Type B pancreatic cell (in vitro differentiated cells): ENCODE data around the gene CBY3. TPM values are rescaled to one million over a fixed set of nuclear protein-coding genes. Genes with fewer than 3 reads are reported as not detected.
A peak's percentile ranks its signal among the peaks of the same experiment; 100 is the strongest.
"Not testable (repeated sequence)": the region's sequence is repeated elsewhere in the genome, so short reads cannot be mapped to it uniquely, and the experiment has no call there.

ENCODE experiments used
- DNase-seq: peaks from one replicate; pipeline ENCODE4 v3.0.0; 2021; ENCODE audit warnings: mixed read lengths; ENCODE audit not compliant: unreplicated experiment; ENCODE audit errors: extremely low spot score
- H3K27ac Mint-ChIP-seq: 2 replicates; pipeline ENCODE4 v1.8.0; 2021; ENCODE audit warnings: mild to moderate bottlenecking, mixed read lengths
- H3K27me3 Mint-ChIP-seq: 2 replicates; pipeline ENCODE4 v1.8.0; 2021; ENCODE audit warnings: mixed read lengths
- H3K36me3 Mint-ChIP-seq: 2 replicates; pipeline ENCODE4 v1.8.0; 2021; ENCODE audit warnings: mixed read lengths
- H3K4me1 Mint-ChIP-seq: one replicate; pipeline ENCODE4 v1.8.0; 2021; ENCODE audit warnings: mixed read lengths; ENCODE audit not compliant: unreplicated experiment
- H3K4me3 Mint-ChIP-seq: 2 replicates; pipeline ENCODE4 v1.8.0; 2021; ENCODE audit warnings: mild to moderate bottlenecking, mixed read lengths
- H3K9me3 Mint-ChIP-seq: 2 replicates; pipeline ENCODE4 v1.8.0; 2021; ENCODE audit warnings: mixed read lengths
- total RNA-seq: library from RNA; stranded (reverse); gene quantifications from 2 replicates; pipeline ENCODE4 v1.2.1, GENCODE V29; 2021; ENCODE audit warnings: low replicate concordance
- TF ChIP-seq, protein P1 (sequence below): fragments of 200-600 bp; sonication (generic); conservative IDR thresholded peaks from 2 replicates; pipeline ENCODE4 v1.5.0; 2021; ENCODE audit warnings: antibody characterized with exemption, mild to moderate bottlenecking

Gene CBY3
- total RNA-seq, 1 donor from 2014 or later = not detected

DNA sequence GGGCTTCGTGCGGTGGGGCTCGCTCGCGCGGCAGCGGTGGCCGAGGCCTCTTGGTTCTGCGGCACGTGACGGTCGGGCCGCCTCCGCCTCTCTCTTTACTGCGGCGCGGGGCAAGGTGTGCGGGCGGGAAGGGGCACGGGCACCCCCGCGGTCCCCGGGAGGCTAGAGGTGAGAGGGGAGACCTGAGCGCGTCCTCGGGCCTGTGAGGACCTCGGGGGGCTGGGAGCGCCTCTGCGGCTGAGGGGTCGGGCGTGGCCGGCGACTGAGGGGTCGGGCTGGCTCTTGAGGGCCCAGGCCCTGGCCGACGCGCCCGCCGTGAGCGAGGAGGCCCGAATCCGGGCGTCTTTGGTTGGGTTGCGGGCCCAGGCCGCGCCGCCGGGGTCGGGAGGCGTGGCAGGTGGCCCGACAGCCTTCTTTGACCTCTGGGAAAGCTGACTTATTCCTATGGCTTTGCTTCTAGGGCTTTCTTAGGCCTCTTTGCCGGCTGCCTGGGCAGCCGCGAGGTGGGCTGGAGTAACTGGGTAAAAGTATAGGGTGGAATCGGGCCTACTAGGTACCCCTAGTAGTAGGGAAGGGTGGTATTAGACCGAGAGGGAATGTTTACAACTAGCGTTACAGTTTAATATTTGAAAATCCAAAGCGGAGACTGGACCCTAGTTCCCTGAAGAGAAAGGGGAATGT, 18.2 kb upstream of the CBY3 start, which contains the start of gene CANX:
TSS of gene CANX (plus strand) at position 33 of the 681 bp plus-strand sequence. CDS start 6,715 bp downstream, outside the sequence.
- DNase-seq = no peak
- H3K4me3 Mint-ChIP-seq = peak within 1 kb of the TSS; percentile 99
- peaks cover 21% of the 10 kb centered on the region for H3K36me3 Mint-ChIP-seq
- peak within 1 kb of the TSS; percentile 97 for H3K27ac Mint-ChIP-seq
- no peaks in the 10 kb centered on the region for H3K27me3 Mint-ChIP-seq
- TF ChIP-seq, protein P1, sequence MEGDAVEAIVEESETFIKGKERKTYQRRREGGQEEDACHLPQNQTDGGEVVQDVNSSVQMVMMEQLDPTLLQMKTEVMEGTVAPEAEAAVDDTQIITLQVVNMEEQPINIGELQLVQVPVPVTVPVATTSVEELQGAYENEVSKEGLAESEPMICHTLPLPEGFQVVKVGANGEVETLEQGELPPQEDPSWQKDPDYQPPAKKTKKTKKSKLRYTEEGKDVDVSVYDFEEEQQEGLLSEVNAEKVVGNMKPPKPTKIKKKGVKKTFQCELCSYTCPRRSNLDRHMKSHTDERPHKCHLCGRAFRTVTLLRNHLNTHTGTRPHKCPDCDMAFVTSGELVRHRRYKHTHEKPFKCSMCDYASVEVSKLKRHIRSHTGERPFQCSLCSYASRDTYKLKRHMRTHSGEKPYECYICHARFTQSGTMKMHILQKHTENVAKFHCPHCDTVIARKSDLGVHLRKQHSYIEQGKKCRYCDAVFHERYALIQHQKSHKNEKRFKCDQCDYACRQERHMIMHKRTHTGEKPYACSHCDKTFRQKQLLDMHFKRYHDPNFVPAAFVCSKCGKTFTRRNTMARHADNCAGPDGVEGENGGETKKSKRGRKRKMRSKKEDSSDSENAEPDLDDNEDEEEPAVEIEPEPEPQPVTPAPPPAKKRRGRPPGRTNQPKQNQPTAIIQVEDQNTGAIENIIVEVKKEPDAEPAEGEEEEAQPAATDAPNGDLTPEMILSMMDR = no peak
- H3K4me1 Mint-ChIP-seq = peaks cover 31% of the 10 kb centered on the region
- no peaks in the 10 kb centered on the region for H3K9me3 Mint-ChIP-seq

DNA sequence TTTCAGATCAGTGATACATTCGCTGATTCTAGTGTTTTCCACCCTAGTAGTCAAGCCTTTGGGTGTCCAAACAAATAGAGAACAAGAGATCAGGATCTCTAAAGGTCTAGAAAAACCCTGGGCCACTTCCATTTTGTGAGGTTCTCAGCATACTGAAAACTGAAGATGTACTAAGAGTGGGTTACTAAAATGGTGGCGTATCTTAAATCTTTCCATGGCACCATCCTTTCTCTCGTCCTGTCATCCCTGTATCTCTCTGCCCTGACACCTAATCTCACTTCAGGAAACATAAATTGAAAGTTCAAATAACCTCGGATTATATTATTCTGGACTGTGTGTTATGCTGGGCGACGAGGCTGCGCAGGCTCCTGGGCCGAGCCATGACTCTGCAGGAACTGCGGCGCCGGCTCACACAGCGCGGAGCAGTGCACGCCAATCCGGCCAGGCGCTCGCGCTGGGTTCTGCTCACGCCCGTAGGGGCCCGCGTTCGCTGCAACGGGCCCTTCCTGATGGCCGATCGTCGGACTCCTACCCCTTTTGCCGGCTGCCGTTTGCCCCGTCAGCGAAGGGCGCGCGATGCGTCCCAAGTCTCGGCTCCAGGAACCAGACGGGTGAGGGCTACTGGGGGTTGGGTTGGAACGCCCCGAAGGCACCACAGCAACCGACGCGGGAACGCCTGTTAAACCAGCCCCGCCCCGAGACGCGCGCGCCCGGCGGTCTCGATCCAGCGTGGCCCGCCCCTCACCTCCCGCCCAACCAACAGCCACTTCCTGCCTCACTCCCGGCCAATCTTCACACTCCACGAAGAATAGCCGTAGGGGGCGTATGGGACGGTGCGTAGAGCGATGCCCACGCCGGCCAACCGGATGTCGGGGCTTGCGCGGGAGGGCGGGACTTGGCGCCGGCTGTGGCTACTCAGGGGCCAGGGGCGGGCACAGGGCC, 17.4 kb upstream of the CBY3 start:
- H3K4me1 Mint-ChIP-seq = peaks cover 24% of the 10 kb centered on the region
- TF ChIP-seq, protein P1 = no peak
- peak overlapping the region; percentile 99 for H3K4me3 Mint-ChIP-seq
- H3K27ac Mint-ChIP-seq = peak overlapping the region; percentile 97
- no peaks in the 10 kb centered on the region for H3K27me3 Mint-ChIP-seq
- H3K9me3 Mint-ChIP-seq = no peaks in the 10 kb centered on the region
- peak; percentile 99 for DNase-seq
- H3K36me3 Mint-ChIP-seq = peaks cover 13% of the 10 kb centered on the region

DNA sequence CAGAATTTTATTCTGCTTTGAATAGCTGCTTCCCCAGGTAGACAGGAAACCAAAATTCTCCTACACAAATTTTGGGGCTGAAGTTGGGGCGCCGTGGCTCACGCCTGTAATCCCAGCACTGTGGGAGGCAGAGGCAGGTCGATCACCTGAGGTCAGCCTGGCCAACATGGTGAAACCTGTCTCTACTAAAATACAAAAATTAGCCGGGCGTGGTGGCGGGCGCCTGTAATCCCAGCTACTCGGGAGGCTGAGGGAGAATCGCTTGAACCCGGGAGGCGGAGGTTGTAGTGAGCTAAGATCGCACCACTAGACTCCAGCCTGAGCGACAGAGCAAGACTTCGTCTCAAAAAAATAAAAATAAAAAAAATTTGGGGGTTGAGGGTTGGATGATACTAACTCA, 16.7 kb upstream of the CBY3 start:
- DNase-seq, H3K27me3 Mint-ChIP-seq, H3K9me3 Mint-ChIP-seq: not testable (repeated sequence)
- Mint-ChIP-seq H3K36me3 (peaks cover 12% of the 10 kb centered on the region), H3K4me3 (peak overlapping the region; percentile 44), H3K27ac (peak overlapping the region; percentile 97), H3K4me1 (peaks cover 24% of the 10 kb centered on the region)

DNA sequence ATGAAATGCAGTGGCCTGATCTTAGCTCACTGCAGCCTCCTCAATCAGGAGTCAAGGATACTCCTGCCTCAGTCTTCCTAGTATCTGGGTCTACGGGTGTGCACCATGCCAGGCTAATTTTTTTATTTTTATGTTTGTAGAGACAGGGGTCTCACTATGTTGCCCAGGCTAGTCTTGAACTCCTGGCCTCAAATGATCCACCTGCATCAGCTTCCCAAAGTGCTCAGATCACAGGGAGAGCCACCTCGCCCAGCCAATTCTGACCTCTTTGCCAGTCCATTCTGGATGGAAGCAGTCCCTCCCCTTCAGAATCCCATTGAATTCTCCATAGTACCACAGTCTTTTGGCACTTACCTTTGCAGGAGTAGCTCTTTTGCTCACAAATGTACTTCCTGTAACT, 16.3 kb upstream of the CBY3 start:
- H3K27me3 Mint-ChIP-seq = no peaks in the 10 kb centered on the region
- DNase-seq = no peak
- H3K4me1 Mint-ChIP-seq = peaks cover 24% of the 10 kb centered on the region
- H3K27ac Mint-ChIP-seq = peak overlapping the region; percentile 97
- TF ChIP-seq, protein P1 = no peak
- H3K4me3 Mint-ChIP-seq = peak overlapping the region; percentile 44
- H3K9me3 Mint-ChIP-seq = no peaks in the 10 kb centered on the region
- H3K36me3 Mint-ChIP-seq = peaks cover 8% of the 10 kb centered on the region

DNA sequence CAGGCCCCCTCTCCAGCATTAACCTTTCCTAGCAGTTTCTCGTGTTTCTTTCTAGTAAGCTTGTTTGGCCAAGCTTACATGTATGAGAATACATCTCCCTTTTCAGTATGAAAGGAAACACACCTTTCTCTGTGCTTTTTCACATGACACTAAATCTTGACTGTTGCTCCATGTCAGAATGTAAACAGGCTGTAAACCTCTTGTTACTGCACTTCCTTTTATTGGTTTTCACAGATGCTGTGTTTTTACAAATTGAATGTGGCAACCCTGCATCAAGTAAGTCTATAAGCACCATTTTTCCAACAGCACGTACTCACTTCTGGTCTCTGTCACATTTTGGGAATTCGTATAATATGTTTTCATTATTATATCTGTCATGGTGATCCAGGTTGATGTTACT, 15.8 kb upstream of the CBY3 start:
- DNase-seq = no peak
- TF ChIP-seq, protein P1 = no peak
- Mint-ChIP-seq H3K27ac (peak overlapping the region; percentile 51), H3K9me3 (no peaks in the 10 kb centered on the region), H3K4me3 (peak overlapping the region; percentile 34), H3K4me1 (peaks cover 24% of the 10 kb centered on the region), H3K27me3 (no peaks in the 10 kb centered on the region), H3K36me3 (peaks cover 6% of the 10 kb centered on the region)

DNA sequence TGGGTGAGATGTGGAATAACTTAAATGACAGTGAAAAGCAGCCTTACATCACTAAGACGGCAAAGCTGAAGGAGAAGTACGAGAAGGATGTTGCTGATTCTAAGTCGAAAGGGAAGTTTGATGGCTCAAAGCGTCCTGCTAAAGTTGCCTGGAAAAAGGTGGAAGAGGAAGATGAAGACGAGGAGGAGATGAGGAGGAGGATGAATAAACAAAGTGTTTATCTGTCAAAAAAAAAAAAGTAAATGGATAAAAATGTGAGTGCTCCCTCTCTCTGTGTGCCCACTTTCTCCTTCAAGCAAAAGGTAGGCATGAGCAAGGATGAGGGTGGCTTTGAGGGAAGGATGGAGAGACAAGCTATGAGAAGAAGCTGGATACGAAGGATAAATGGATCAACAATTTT, 13.7 kb upstream of the CBY3 start:
- TF ChIP-seq, protein P1 = no peak
- Mint-ChIP-seq H3K36me3 (no peaks in the 10 kb centered on the region), H3K9me3 (no peaks in the 10 kb centered on the region), H3K27me3 (no peaks in the 10 kb centered on the region), H3K4me1 (peaks cover 15% of the 10 kb centered on the region), H3K27ac (peak overlapping the region; percentile 6), H3K4me3 (no peak overlapping the region)
- DNase-seq = no peak

DNA sequence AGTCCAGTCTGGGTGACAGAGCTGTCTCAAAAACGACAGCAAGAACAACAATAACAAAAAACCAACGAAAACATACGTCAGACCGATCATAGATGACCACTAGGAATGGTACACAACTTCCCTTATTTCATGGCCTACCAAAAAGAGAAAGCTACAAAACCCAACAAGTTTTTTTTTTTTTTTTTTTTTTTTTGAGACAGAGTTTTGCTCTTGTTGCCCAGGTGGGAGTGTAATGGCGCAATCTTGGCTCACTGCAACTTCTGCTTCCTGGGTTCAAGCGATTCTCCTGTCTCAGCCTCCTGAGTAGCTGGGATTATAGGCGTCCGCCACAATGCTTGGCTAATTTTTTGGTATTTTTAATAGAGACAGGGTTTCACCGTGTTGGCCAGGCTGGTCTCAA, 8.4 kb upstream of the CBY3 start:
- H3K36me3 Mint-ChIP-seq, H3K4me3 Mint-ChIP-seq, H3K27ac Mint-ChIP-seq, DNase-seq, H3K9me3 Mint-ChIP-seq, H3K4me1 Mint-ChIP-seq, H3K27me3 Mint-ChIP-seq: not testable (repeated sequence)
